Erythroblast (primary cell): ENCODE measurements around the gene RAC2.

Experiments
- DNase-seq, 2 experiments: peaks; one replicate each; lab custom pipeline; 2025; lab: John Stamatoyannopoulos, UW
- GATA1 ChIP-seq: IDR thresholded peaks from 2 replicates; pipeline ENCODE4 v1.6.1; 2011; ENCODE audit warnings: low read depth, mild to moderate bottlenecking, control low read depth, low read length, moderate library complexity
- POLR2A ChIP-seq: IDR thresholded peaks from 2 replicates; pipeline ENCODE4 v1.6.1; 2011; ENCODE audit warnings: mild to moderate bottlenecking, low read length

The RAC2 gene

DNA sequence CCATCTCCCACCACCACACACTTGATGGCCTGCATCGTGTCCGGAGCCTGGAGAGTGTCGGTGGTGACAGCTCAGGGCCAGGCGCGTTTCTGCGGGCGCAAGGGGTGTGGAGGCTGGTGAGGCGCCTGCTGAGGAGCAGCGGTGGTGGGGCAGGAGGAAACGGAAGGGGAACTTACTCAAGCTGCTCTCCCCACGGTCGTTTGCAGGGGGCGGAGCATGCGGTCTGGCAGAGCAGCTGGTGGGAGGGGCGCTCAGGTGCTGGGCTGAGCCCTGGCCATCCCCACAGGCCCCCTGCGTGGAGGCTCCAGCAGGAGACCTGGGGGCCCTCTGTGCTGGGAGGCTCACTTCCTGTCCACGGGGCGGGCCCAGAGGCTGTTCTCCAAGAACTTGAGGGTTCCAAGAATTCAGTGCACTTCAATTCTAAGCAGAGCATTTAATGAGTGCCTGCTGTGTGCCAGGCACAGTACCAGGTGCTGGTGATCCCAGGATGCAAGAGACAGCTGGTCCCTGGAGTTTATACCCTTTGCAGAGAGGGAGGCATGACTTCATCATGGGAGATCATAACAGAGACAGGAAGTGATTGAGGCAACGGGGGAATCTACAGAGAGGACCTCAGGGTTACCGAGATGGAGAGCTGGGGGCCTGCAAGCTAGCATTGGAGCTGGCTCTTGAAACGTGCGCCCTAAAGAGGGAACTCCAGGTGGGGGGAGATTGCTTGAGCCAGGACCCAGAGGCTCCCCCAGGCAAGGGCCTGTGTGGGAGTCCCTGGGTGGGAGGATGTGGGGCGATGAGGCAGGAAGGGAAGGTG is at the start of gene RAC2:
TSS of gene RAC2 (minus strand) at position 156 of the 808 bp plus-strand sequence. CDS start at position 35, 121 bp downstream.
- TF ChIP-seq GATA1 (no peak), POLR2A (peak; percentile 89)
- DNase-seq = peak; percentile 88 to 89

- no peak for TF ChIP-seq GATA1
- TF ChIP-seq POLR2A = no peak
- no peak for DNase-seq
Measured at GRCh38 chr22:37293172-37293571, 49.1 kb upstream of the RAC2 start.

GRCh38 chr22:37292641-37293040 is 48.6 kb upstream of the RAC2 start:
- no peak for TF ChIP-seq GATA1
- no peak for TF ChIP-seq POLR2A
- DNase-seq = no peak

DNA sequence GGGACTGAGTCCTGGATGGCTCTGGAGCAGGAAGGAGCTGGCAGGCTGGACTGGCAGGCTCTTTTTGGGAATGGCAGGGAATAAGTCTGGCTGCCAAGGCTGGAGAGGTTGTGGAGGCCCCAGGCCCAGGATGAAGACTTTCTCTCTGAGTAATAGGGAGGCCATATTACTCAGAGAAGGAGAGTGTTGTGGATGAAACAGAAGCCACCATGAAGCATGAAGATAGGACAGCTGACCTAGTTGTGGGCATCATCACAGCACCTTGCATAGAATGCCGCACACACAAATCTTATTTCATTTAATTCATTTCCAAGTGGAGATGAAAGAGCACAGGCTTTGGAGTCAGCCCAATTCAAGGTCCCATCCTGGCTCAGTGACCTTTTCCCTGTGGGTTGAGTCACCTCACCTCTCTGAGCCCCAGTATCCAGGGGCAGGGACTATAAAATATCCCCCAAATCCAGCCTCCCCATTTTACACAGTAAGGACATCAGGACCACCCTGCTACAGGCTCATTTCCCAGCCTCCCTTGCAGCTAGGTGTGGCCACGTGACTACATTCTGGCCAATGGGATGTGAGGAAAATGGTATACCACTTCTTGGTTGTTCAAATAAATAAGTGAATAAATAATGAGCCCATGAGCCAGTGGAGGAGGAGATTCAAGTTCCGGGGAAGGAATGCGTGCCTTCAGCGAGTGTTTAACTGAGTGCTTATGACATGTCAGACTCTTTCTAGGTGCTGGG is 47.7 kb upstream of the RAC2 start:
- TF ChIP-seq GATA1 (no peak), POLR2A (no peak)
- no peak for DNase-seq

DNA sequence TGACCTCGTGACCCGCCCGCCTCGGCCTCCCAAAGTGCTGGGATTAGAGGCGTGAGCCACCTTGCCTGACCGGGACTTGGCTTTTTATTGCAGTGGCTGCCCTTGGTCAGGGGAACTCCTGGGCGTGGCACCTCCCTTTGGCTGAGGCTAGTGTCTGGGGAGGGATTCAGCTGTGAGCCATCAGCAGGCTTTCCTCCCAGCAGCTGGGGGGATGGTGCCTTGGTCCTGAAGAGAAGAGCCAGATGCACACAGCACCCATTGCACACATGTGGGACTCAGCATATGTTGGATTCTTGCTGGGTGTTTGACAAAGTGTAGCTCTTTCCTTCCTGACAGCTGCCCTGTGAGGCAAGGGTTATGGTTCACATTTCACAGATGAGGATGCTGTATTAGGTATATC is 46.7 kb upstream of the RAC2 start:
- no peak for TF ChIP-seq GATA1
- no peak for TF ChIP-seq POLR2A
- DNase-seq = no peak

- DNase-seq = no peak
- TF ChIP-seq GATA1 (no peak), POLR2A (no peak)
Measured at GRCh38 chr22:37289156-37289735, 45.2 kb upstream of the RAC2 start.

- no peak for DNase-seq
- TF ChIP-seq POLR2A (no peak), GATA1 (no peak)
Measured at GRCh38 chr22:37288521-37288920, 44.5 kb upstream of the RAC2 start.

GRCh38 chr22:37287550-37287951 is 43.5 kb upstream of the RAC2 start:
- no peak for DNase-seq
- TF ChIP-seq POLR2A (no peak), GATA1 (no peak)

GRCh38 chr22:37285937-37286336 is 41.9 kb upstream of the RAC2 start:
- TF ChIP-seq POLR2A = no peak
- no peak for TF ChIP-seq GATA1
- DNase-seq = no peak

- no peak for DNase-seq
- no peak for TF ChIP-seq GATA1
- no peak for TF ChIP-seq POLR2A
Measured at GRCh38 chr22:37284805-37285355, 40.8 kb upstream of the RAC2 start.

DNA sequence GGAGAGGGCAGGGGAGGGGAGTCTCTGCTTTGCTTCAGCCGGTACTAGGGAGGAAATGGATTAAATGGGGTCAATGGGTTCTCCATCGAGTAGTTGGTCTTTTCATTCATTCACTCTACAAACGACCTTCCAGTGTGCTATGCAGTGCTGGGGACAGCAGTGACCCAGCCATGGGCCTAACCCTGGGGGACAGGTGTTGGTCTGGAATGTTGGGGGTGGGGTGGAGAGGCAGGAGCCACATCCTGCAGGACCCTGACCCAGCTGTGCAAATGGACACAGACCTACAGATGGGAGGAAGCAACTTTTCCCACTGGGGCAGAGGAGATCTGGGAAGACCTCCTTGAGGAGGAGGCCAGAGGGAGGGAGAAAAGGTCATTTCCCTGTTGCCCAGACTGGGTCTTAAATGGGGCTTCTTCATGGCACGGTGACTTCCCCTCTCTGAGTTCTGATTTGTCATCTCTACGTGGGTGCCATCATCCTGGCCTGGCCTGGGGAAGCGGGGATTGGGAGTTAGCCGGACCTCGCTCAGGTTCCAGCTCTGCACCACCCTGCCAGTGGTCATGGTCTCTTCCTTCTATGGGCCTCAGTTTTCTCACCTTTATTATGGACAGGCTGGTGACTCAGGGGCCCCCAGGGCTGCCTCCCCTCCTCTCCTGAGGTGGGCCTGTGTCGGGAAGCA is 40.2 kb upstream of the RAC2 start:
- TF ChIP-seq POLR2A (no peak), GATA1 (no peak)
- DNase-seq = no peak

GRCh38 chr22:37283393-37283937 is 39.4 kb upstream of the RAC2 start:
- no peak for DNase-seq
- no peak for TF ChIP-seq GATA1
- TF ChIP-seq POLR2A = no peak

- no peak for DNase-seq
- TF ChIP-seq GATA1 (no peak), POLR2A (no peak)
Measured at GRCh38 chr22:37282385-37282677, 38.3 kb upstream of the RAC2 start, which contains the start of gene CYTH4. Gene CYTH4, plus strand, starts transcription at chr22:37282508. Its CDS starts 62 bp downstream, at chr22:37282570.
